Neural crest cell (in vitro differentiated cells): Measurements from ENCODE around the gene ST6GALNAC4. TPM values are rescaled to one million over a fixed set of nuclear protein-coding genes. Genes with fewer than 3 reads are reported as not detected.

Experiments used
- DNase-seq: peaks from one replicate; pipeline ENCODE4 v3.0.0; 2021; ENCODE audit warnings: low read depth, mixed read lengths, low spot score
- H3K27ac Mint-ChIP-seq: one replicate; pipeline ENCODE4 v1.8.0; 2021; ENCODE audit warnings: mild to moderate bottlenecking, mixed read lengths; ENCODE audit not compliant: unreplicated experiment
- H3K27me3 Mint-ChIP-seq: 2 replicates; pipeline ENCODE4 v1.8.0; 2021; ENCODE audit warnings: low read depth, mild to moderate bottlenecking, mixed read lengths
- H3K36me3 Mint-ChIP-seq: 2 replicates; pipeline ENCODE4 v1.8.0; 2021; ENCODE audit warnings: low read depth, mild to moderate bottlenecking, mixed read lengths
- H3K4me1 Mint-ChIP-seq: 2 replicates; pipeline ENCODE4 v1.8.0; 2021; ENCODE audit warnings: mixed read lengths
- H3K4me3 Mint-ChIP-seq: one replicate; pipeline ENCODE4 v1.8.0; 2021; ENCODE audit warnings: mild to moderate bottlenecking, mixed read lengths
- H3K9me3 Mint-ChIP-seq: 2 replicates; pipeline ENCODE4 v1.8.0; 2021; ENCODE audit warnings: mixed read lengths
- total RNA-seq: library from RNA; stranded (reverse); gene quantifications from 2 replicates; pipeline ENCODE4 v1.2.1, GENCODE V29; 2021
- TF ChIP-seq, protein P1 (sequence below): fragments of 200-600 bp; sonication (generic); conservative IDR thresholded peaks from 2 replicates; pipeline ENCODE4 v1.5.0; 2021; ENCODE audit warnings: antibody characterized with exemption, mild to moderate bottlenecking

Gene ST6GALNAC4
- total RNA-seq, 1 donor from 2014 or later: 14.5 TPM

DNA sequence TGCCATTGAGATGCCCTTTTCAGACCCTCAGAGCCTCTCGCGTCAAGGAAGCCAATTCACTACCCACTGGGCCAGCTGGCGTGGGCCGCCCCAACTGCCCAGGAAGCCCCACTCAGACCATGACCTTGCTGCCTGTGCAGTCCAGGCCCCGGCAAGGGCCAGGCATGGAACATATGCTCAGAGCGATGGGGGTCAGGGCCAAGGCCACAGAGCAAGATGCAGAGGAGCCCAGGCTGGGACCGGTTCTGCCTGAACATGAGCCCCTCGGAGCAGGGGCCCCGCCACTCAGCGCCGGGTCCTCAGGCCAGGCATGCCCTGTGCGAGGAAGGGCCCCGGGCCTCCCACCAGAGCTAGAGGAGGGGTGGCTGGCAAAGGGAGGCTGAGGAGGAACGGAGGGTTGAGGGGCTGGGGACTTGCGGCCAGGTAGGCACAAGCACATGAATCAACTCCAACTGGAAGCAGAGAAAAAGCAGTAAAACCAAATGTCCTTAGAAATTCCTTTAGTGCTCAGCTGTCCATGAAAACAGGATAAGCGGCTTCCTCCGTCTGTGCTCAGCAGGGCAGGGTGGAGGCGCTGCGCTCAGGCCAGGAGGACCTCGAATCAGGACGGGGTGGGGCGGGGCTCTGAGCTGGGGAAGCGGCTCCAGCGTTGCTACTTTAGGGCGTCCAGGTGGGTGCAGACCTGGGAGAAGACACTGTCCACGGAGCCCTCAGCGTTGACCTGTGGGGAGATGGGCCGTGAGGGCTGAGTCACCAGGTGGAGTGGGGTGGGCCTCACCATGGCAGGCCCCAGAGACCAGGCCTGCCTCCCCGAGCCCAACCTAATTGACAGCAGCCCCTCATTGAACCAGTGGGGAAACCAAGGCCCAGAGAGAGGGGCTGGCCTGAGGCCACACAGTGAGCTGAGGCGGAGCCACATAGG lies 49.2 kb downstream of the ST6GALNAC4 start:
- TF ChIP-seq, protein P1, sequence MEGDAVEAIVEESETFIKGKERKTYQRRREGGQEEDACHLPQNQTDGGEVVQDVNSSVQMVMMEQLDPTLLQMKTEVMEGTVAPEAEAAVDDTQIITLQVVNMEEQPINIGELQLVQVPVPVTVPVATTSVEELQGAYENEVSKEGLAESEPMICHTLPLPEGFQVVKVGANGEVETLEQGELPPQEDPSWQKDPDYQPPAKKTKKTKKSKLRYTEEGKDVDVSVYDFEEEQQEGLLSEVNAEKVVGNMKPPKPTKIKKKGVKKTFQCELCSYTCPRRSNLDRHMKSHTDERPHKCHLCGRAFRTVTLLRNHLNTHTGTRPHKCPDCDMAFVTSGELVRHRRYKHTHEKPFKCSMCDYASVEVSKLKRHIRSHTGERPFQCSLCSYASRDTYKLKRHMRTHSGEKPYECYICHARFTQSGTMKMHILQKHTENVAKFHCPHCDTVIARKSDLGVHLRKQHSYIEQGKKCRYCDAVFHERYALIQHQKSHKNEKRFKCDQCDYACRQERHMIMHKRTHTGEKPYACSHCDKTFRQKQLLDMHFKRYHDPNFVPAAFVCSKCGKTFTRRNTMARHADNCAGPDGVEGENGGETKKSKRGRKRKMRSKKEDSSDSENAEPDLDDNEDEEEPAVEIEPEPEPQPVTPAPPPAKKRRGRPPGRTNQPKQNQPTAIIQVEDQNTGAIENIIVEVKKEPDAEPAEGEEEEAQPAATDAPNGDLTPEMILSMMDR: no peak
- H3K4me1 Mint-ChIP-seq: no peaks in the 10 kb centered on the region

GRCh38 chr9:127866535-127866934 lies 50.3 kb downstream of the ST6GALNAC4 start:
- TF ChIP-seq, protein P1: no peak
- H3K9me3 Mint-ChIP-seq: no peaks in the 10 kb centered on the region
- no peaks in the 10 kb centered on the region for H3K27me3 Mint-ChIP-seq
- DNase-seq: no peak
- no peak overlapping the region for H3K4me3 Mint-ChIP-seq
- no peaks in the 10 kb centered on the region for H3K4me1 Mint-ChIP-seq
- no peak overlapping the region for H3K27ac Mint-ChIP-seq
- H3K36me3 Mint-ChIP-seq: no peaks in the 10 kb centered on the region

More for the DNA sequence above, 49.2 kb downstream of the ST6GALNAC4 start:
- no peaks in the 10 kb centered on the region for H3K36me3 Mint-ChIP-seq
- H3K27me3 Mint-ChIP-seq: no peaks in the 10 kb centered on the region
- H3K27ac Mint-ChIP-seq: no peak overlapping the region
- no peak for DNase-seq
- no peak overlapping the region for H3K4me3 Mint-ChIP-seq
- H3K9me3 Mint-ChIP-seq: no peaks in the 10 kb centered on the region

- Mint-ChIP-seq H3K27me3 (no peaks in the 10 kb centered on the region), H3K9me3 (no peaks in the 10 kb centered on the region), H3K36me3 (no peaks in the 10 kb centered on the region), H3K4me1 (no peaks in the 10 kb centered on the region), H3K4me3 (no peak overlapping the region), H3K27ac (no peak overlapping the region)
- no peak for DNase-seq
- TF ChIP-seq, protein P1: no peak
Observed at GRCh38 chr9:127865645-127866464, 51.0 kb downstream of the ST6GALNAC4 start.

DNA sequence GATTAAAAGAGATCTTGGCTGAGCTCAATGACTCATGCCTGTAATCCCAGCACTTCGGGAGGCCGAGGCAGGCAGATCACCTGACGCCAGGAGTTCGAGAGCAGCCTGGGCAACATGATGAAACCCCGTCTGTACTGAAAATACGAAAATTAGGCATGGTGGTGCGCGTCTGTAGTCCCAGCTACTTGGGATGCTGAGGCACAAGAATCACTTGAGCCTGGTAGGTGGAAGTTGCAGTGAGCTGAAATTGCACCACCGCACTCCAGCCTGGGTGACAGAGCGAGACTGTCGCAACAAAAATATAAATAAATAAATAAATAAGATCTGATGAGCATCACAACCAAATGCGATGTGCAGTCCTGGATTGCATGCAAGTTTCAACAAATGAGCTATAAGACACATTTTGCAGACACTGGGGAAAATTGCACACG lies 53.6 kb downstream of the ST6GALNAC4 start:
- TF ChIP-seq, protein P1: no peak
- peaks cover 3% of the 10 kb centered on the region for H3K4me1 Mint-ChIP-seq
- no peaks in the 10 kb centered on the region for H3K27me3 Mint-ChIP-seq
- no peak for DNase-seq
- H3K27ac Mint-ChIP-seq: no peak overlapping the region
- H3K36me3 Mint-ChIP-seq: no peaks in the 10 kb centered on the region
- H3K4me3 Mint-ChIP-seq: no peak overlapping the region
- no peaks in the 10 kb centered on the region for H3K9me3 Mint-ChIP-seq

GRCh38 chr9:127862075-127863011 lies 54.5 kb downstream of the ST6GALNAC4 start:
- H3K4me3 Mint-ChIP-seq: no peak overlapping the region
- no peak overlapping the region for H3K27ac Mint-ChIP-seq
- TF ChIP-seq, protein P1: no peak
- H3K36me3 Mint-ChIP-seq: no peaks in the 10 kb centered on the region
- no peak for DNase-seq
- H3K27me3 Mint-ChIP-seq: no peaks in the 10 kb centered on the region
- H3K4me1 Mint-ChIP-seq: peaks cover 3% of the 10 kb centered on the region
- H3K9me3 Mint-ChIP-seq: no peaks in the 10 kb centered on the region
